GM12875 (cell line): Measurements from ENCODE around the gene ERAS.
"Not testable (repeated sequence)": the region's sequence is repeated elsewhere in the genome, so short reads cannot be mapped to it uniquely, and the experiment has no call there.

ENCODE experiments used
- H3K4me3 ChIP-seq: one replicate; pipeline ENCODE4 v1.5.1; 2011; ENCODE audit warnings: low read depth, low read length, control low read depth
- TF ChIP-seq, protein P1 (sequence below): IDR thresholded peaks from 2 replicates; pipeline ENCODE4 v1.5.1; 2011; ENCODE audit warnings: low read depth, mild to moderate bottlenecking, control low read depth, inconsistent platforms, low read length, moderate library complexity, borderline replicate concordance; ENCODE audit not compliant: insufficient read depth

Gene ERAS

DNA sequence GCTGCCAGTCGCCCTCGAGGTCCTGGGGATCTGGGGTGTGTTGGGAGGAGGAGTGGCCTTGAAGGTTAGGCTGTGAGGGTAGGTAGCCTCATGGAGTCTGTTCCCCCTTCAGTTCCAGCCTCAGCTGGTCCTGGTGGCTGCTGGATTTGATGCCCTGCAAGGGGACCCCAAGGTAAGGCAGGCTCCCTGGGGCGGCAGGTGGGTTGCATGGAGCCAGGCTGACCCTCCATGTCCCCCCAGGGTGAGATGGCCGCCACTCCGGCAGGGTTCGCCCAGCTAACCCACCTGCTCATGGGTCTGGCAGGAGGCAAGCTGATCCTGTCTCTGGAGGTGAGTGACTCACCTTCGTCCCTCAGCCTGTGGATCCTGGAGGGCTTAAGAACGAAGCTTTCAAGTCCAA, 11.6 kb upstream of the ERAS start:
- TF ChIP-seq, protein P1, sequence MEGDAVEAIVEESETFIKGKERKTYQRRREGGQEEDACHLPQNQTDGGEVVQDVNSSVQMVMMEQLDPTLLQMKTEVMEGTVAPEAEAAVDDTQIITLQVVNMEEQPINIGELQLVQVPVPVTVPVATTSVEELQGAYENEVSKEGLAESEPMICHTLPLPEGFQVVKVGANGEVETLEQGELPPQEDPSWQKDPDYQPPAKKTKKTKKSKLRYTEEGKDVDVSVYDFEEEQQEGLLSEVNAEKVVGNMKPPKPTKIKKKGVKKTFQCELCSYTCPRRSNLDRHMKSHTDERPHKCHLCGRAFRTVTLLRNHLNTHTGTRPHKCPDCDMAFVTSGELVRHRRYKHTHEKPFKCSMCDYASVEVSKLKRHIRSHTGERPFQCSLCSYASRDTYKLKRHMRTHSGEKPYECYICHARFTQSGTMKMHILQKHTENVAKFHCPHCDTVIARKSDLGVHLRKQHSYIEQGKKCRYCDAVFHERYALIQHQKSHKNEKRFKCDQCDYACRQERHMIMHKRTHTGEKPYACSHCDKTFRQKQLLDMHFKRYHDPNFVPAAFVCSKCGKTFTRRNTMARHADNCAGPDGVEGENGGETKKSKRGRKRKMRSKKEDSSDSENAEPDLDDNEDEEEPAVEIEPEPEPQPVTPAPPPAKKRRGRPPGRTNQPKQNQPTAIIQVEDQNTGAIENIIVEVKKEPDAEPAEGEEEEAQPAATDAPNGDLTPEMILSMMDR, result no peak
- H3K4me3 ChIP-seq, result no peak overlapping the region

GRCh38 chrX:48815266-48815665, 11.0 kb upstream of the ERAS start:
- TF ChIP-seq, protein P1, result no peak
- H3K4me3 ChIP-seq, result no peak overlapping the region

GRCh38 chrX:48816014-48816810, 10.1 kb upstream of the ERAS start:
- TF ChIP-seq, protein P1, result no peak
- H3K4me3 ChIP-seq, result no peak overlapping the region

GRCh38 chrX:48818098-48818497, 8.2 kb upstream of the ERAS start:
- TF ChIP-seq, protein P1, result no peak

GRCh38 chrX:48818866-48819265, 7.4 kb upstream of the ERAS start:
- TF ChIP-seq, protein P1, result no peak

More at GRCh38 chrX:48818098-48818497, 8.2 kb upstream of the ERAS start:
- no peak overlapping the region for H3K4me3 ChIP-seq

GRCh38 chrX:48819394-48819793, 6.9 kb upstream of the ERAS start:
- not testable (repeated sequence) for H3K4me3 ChIP-seq

More at GRCh38 chrX:48818866-48819265, 7.4 kb upstream of the ERAS start:
- H3K4me3 ChIP-seq, result no peak overlapping the region

GRCh38 chrX:48823053-48823452, 3.3 kb upstream of the ERAS start:
- TF ChIP-seq, protein P1, result no peak
- H3K4me3 ChIP-seq, result no peak overlapping the region
